Measurements from ENCODE around the gene STRADB. TPM values are rescaled to one million over a fixed set of nuclear protein-coding genes. Genes with fewer than 3 reads are reported as not detected.

Gene STRADB
- total and polyA plus RNA-seq, 2 donors from 2014 or later, result 26.1 to 60.3 TPM

GRCh38 chr2:201515573-201516246 is 64.2 kb downstream of the STRADB start:
- Histone ChIP-seq H3K4me1 (ENCODE audit: control insufficient read depth in 2 of 3, insufficient read depth in 2 of 3, low read depth in 1 of 3, low read length in 3 of 3) (no peaks in the 10 kb centered on the region), H3K4me3 (ENCODE audit: low read length in 3 of 3) (no peak overlapping the region), H3K27ac (ENCODE audit: low read depth in 2 of 2, low read length in 2 of 2) (no peak overlapping the region), H3K36me3 (ENCODE audit: control insufficient read depth in 2 of 3, insufficient read depth in 3 of 3, low read length in 3 of 3) (no peaks in the 10 kb centered on the region), H3K27me3 (ENCODE audit: control insufficient read depth, insufficient read depth, low read length) (no peaks in the 10 kb centered on the region), H3K9me3 (ENCODE audit: control insufficient read depth in 2 of 3, insufficient read depth in 1 of 3, low read length in 3 of 3) (peaks cover 0 to 5% (median 0%) of the 10 kb centered on the region in 3 donors), H3K9ac (ENCODE audit: low read length in 3 of 3) (no peak overlapping the region)
- DNase-seq (no peak), FAIRE-seq (no peak)
- no peak for TF ChIP-seq CTCF (IDR thresholded peaks at IDR 0.05; ENCODE audit: borderline replicate concordance, extremely low read depth, insufficient read depth)
- intact Hi-C loops (cut with DNase I), result no loop called here

- no peak for DNase-seq
- no peaks in the 10 kb centered on the region for H3K27me3 ChIP-seq (ENCODE audit: control insufficient read depth, insufficient read depth, low read length)
- H3K4me1 ChIP-seq (ENCODE audit: control insufficient read depth in 2 of 3, insufficient read depth in 2 of 3, low read depth in 1 of 3, low read length in 3 of 3), result no peaks in the 10 kb centered on the region
- FAIRE-seq, result no peak
- H3K36me3 ChIP-seq (ENCODE audit: control insufficient read depth in 2 of 3, insufficient read depth in 3 of 3, low read length in 3 of 3), result no peaks in the 10 kb centered on the region
- no peak for TF ChIP-seq CTCF (IDR thresholded peaks at IDR 0.05; ENCODE audit: borderline replicate concordance, extremely low read depth, insufficient read depth)
- no peak overlapping the region for H3K9ac ChIP-seq (ENCODE audit: low read length in 3 of 3)
- no peak overlapping the region for H3K27ac ChIP-seq (ENCODE audit: low read depth in 2 of 2, low read length in 2 of 2)
- H3K4me3 ChIP-seq (ENCODE audit: low read length in 3 of 3), result no peak overlapping the region
- H3K9me3 ChIP-seq (ENCODE audit: control insufficient read depth in 2 of 3, insufficient read depth in 1 of 3, low read length in 3 of 3), result peaks cover 0 to 5% (median 0%) of the 10 kb centered on the region in 3 donors
- intact Hi-C loops (cut with DNase I), result no loop called here
These were observed 65.6 kb downstream of the STRADB start for GRCh38 chr2:201517094-201517493.

- intact Hi-C loops (cut with DNase I), result no loop called here
- Histone ChIP-seq H3K9me3 (ENCODE audit: control insufficient read depth in 2 of 3, insufficient read depth in 1 of 3, low read length in 3 of 3) (peaks cover 0 to 17% (median 0%) of the 10 kb centered on the region in 3 donors), H3K27ac (ENCODE audit: low read depth in 2 of 2, low read length in 2 of 2) (no peak overlapping the region), H3K4me3 (ENCODE audit: low read length in 3 of 3) (no peak overlapping the region), H3K4me1 (ENCODE audit: control insufficient read depth in 2 of 3, insufficient read depth in 2 of 3, low read depth in 1 of 3, low read length in 3 of 3) (no peaks in the 10 kb centered on the region), H3K27me3 (ENCODE audit: control insufficient read depth, insufficient read depth, low read length) (no peaks in the 10 kb centered on the region), H3K36me3 (ENCODE audit: control insufficient read depth in 2 of 3, insufficient read depth in 3 of 3, low read length in 3 of 3) (no peaks in the 10 kb centered on the region), H3K9ac (ENCODE audit: low read length in 3 of 3) (no peak overlapping the region)
- TF ChIP-seq CTCF (IDR thresholded peaks at IDR 0.05; ENCODE audit: borderline replicate concordance, extremely low read depth, insufficient read depth), result no peak
- FAIRE-seq, result no peak
- DNase-seq, result no peak
These were observed 68.7 kb downstream of the STRADB start for GRCh38 chr2:201520201-201520600.

Data from kidney (tissue), 14 donors.